ENCODE measurements around the gene ANKRD13B.
"Not testable (repeated sequence)": the region's sequence is repeated elsewhere in the genome, so short reads cannot be mapped to it uniquely, and the experiment has no call there.

ANKRD13B gene

DNA sequence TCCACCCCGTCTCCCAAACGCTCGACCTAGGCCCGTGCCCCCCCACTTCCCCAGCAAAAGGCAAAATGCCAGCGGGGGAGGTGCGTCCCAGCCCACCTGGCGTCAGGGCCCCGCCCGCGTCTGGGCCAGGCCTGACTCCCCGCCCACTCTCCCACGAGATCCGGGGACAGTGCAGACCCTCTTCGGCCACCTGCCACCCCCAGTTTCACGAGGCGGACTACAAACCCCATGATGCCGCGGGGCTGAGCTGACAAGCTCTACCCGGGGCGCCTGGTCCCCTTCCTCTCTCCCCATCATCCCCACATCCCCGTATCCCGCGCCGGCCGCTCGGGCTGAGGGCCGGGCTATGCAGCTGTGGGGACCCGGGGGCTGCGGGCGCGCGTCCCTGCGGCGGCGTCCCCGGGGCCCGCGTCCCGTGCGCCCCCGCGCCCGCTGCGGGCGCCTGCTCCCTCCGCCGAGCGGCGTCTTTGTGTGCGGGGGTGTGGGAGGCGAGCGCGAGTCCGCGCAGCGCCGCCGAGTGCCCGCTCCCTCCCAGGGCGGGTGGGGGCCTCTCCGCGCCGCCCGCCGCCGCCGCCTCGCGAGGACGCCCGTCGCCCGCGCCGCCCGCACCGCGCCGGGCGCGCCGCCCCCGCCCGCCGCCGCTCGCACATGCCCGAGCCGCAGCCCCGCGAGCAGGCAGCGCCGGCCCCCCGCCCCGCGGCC is at the start of gene ANKRD13B:
Gene ANKRD13B (plus strand): TSS at position 283 of the 702 bp plus-strand sequence. CDS start 490 bp downstream, outside the sequence.
- DNase-seq: no peak

DNA sequence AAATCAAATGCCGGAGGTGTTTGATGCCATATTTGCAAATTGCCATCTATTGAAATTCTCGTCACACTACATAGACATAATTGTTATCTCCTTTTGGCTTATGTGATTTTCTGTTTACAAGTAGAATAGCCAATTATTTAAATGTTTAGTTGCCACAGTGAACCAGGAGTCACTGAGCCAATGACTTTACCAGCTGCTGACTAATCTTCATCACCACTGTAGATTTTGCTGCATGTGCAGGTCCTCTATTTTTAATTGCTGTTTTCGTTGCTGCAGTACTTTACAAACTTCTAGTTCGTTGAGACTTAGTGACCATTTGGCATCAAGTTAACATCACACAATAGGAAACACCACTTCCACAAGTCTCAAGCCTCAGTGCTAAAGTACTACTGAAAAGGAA is 48.9 kb upstream of the ANKRD13B start:
- no peak for DNase-seq

GRCh38 chr17:29546085-29546484 is 46.8 kb upstream of the ANKRD13B start:
- no peak for DNase-seq

GRCh38 chr17:29546830-29547229 is 46.1 kb upstream of the ANKRD13B start:
- DNase-seq: no peak

- DNase-seq: no peak
These were observed 43.6 kb upstream of the ANKRD13B start for GRCh38 chr17:29549177-29549923.

DNA sequence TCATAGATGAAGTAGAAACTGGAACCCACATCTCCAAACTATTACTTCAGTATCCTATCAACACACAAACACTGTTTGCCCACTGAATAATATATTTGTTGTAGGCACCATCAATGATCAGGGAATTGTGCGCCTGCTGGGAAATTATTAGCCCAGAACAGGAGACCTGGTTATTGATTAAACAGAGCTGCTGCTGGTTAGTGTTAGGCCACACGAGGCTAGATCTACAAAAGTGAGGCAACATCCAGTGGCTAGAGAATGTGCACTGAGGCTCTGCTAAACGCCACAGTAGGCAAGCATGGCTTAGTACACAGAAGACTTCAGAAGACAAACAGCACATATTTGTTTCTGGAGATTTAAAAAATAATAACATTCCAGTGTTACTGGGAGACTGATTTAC is 37.1 kb upstream of the ANKRD13B start:
- no peak for DNase-seq

- DNase-seq: no peak
These were observed 35.7 kb upstream of the ANKRD13B start for GRCh38 chr17:29557085-29557738.

DNA sequence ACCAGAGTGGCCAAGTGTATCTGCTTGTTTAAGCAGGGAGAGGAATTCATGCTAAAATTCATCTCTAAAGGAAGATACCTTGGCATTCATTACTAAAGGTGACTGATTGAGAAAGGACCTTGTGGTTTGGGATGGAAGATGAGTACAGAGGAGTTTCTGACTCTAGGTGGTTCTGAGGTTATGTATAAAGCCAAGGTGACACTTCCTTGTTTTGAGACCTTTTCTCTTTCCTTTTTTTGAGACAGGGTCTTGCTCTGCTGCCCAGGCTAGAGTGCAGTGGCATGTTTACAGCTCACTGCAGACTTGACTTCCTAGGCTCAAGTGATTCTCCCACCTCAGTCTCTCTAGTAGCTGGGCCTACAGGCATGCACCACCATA is 35.2 kb upstream of the ANKRD13B start:
- DNase-seq: no peak

DNA sequence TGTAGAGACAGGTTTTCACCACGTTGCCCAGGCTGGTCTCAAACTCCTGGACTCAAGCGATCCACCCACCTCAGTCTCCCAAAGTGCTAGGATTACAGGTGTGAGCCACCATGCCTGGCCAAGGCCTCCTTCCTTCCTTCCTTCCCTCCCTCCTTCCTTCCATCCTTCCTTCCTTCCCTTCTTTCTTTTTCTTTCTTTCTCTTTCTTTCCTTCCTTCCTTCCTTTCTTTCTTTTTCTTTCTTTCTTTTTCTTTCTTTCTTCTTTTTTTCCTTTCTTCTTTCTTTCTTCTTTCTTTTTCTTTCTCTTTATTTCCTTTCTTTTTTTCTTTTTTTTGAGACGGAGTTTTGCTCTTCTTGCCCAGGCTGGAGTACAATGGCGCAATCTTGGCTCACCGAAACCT is 34.8 kb upstream of the ANKRD13B start:
- not testable (repeated sequence) for DNase-seq

DNA sequence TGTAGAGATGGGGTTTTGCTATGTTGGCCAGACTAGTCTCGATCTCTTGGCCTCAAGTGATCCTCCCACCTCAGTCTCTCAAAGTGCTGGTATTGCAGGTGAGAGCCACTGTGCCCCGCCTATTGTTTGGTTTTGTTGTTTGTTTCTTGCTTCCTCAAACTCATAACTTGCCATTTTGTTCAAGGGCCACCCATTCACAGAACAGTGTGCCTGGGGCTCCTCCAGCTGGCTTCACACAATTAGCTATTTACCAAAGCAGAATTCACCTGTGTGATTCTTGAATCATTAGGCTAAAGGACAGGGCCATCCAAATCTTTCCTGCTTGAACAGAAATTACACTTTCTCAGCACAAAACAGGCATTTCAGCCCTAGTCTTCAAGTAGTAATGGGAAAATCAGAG is 33.3 kb upstream of the ANKRD13B start:
- DNase-seq: no peak

- DNase-seq: peak; percentile 35
These were observed 32.6 kb upstream of the ANKRD13B start for GRCh38 chr17:29560316-29560715.

DNA sequence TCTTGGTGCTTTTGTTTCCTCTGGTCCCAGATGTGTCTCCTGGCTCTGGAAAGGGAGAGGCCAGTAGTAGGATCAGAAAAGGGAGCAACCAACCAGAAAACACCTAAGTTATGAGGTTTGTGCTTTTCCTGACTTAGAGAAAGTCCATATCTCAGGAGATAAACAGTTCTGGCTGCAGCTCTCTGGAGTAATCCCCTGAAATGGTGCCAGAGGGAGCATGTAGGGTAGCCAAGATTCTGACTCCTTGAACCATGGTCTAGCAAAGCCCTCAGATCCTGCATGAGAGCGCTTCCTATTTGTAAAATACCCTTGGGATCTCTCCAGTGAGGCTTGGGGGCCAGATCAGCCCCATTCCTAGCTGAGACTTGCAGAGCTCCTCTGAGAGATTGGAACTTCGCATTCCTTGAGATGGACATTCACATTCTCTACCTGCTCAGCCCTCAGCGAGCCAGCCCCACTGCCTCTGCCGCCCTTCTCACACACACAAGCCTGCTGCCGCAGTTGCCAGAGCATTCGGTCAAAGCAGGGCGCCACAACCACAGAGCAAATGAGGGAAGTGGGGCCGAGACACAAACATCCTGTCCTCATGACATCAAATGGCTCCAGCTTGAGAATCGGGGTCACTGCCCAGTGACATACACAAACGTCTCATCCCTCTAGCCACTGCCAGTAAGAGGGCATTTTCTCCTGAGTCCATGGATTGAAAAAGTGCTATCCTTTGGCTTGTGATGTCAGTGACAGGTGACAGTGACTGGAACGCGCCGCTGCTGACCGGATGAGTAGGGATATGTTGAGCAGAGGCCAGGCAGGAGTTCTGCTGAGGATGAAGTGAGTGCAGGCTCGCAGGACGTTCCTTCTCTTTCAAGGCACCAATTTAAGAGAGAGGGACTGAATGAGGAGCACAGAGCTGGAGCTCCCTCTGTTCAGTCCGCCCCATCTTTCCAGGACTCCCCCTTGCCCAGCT is 31.1 kb upstream of the ANKRD13B start:
- peak; percentile 69 for DNase-seq

DNA sequence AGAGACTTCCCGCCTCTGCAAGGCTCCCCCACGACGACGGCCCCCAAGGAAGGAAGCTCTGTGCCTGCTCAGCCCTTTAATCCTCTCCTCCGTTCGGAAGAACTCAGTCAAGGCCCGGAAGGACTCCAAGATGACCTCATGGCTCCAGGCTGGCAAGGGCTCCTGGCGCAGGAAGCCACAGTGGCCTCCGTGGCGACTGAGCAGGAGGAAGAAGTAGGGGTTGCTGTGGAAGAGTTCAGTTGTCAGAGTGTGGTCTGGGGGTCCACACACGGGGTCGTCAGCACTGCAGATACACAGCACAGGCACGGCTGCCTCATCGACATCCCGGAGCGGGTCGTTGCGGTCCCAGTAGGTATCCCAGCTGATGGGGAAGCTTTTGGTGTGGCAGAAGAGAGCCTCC is 30.3 kb upstream of the ANKRD13B start:
- no peak for DNase-seq

- DNase-seq: peak; percentile 49
These were observed 29.1 kb upstream of the ANKRD13B start for GRCh38 chr17:29563816-29564215.

DNA sequence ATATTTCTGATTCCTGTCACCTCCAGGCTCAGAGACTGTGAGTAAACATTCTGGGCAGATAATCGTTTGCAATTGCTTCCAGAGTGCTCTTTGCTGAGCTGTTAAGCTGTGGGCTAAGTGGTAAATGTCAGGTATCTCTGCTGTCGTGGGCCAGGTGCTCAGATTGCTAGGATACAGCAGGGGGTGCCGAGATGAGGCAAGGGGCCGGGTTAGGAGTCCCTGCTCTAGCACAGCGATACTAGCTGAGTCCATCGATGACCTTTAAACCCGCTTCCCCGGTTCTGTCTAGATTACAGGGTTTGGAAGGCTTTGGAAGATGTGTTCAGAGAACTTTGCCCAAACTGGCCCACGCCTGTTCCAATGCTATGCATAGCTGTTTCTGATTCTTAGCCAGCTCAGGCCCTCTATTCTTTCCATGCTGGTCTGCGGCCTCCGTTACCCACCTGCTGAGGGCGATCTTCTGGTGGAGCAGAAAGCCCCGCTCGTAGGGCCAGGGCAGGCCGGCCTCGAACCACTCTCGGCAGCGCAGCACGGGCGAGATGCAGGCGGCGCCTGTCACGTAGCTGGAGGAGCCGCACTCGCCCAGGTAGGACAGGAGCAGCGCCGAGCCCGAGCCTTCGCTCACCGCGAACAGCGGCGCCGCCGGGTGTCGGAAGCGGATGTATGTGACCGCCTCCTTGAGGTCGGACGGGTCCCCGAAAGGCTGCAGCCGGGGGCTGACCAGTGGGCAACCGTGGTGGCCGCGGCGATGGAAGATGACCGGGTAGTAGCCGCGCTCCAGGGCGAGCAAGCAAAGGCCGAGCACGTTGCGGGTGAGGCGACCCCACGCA is 27.1 kb upstream of the ANKRD13B start:
- DNase-seq: peak; percentile 60

DNA sequence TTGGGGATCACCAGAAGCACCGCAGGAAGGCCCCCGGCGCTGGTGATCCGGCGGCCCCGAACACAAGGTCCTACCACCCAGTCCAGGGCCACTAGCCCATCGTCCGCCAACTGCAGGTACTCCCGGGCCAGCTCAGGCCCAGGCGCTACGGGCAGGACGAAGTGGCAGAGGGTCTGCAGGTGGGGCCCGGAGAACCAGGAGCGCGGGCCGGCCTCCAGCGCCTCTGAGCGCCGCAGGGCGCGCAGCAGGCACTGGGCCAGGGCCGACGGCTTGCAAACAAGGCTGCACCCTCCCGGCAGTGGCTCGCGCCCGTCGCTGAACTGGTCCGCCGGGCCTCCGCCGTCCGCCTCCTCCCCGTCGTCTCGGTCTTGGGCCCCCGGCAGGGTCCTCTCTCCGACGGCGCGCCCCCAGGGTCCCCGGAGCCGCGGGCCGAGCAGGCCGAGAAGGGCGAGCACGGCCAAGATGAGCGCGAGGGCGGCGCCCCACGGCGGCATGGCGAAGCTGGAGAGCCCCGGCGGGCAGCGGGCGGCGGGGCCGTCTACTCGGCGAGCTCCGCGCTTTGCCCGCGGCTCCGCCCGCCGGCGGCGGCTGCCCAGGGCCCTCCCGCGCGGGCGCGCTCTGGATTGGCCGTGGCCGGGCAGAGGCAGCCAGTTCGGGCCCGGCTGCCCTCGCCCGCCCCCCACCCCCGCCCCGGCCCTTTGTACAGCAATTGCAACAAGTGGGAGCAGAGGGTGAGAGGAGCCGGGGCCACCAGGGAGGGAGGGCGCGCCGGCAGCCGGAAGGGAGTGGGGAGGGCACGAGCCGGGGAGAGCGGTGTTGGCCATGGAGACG is 26.2 kb upstream of the ANKRD13B start, which contains the start of gene ABHD15:
Gene ABHD15 (minus strand): TSS at position 565 of the 831 bp plus-strand sequence. CDS start 71 bp downstream, at position 494.
- DNase-seq: peak; percentile 60

- no peak for DNase-seq
These were observed 25.7 kb upstream of the ANKRD13B start for GRCh38 chr17:29567304-29567553.

GRCh38 chr17:29567554-29568330 is 25.2 kb upstream of the ANKRD13B start:
- peak; percentile 77 for DNase-seq

GRCh38 chr17:29568331-29569244 is 24.3 kb upstream of the ANKRD13B start, which contains the start of gene TP53I13:
TP53I13 (plus strand) TSS chr17:29568701; CDS start chr17:29568759, 58 bp downstream.
- peak; percentile 89 for DNase-seq

Data from CD4-positive, alpha-beta T cell treated with Interleukin-15 for 1 hour (primary cell).